Panc1 (cell line): ENCODE measurements around the gene TMTC1. TPM values are rescaled to one million over a fixed set of nuclear protein-coding genes. Genes with fewer than 3 reads are reported as not detected.

Source experiments
- ATAC-seq: fragments of 200-7000 bp; cut with Tn5 transposase; 2 replicates; pipeline ENCODE4 v1.9.1; 2020; ENCODE audit warnings: mild to moderate bottlenecking, moderate library complexity
- BruUV-seq: library from RNA; stranded (reverse); fragments of 400-500 nt; replicated peaks from 2 replicates; lab custom pipeline; 2021; lab: Mats Ljungman, UMichigan
- CTCF ChIA-PET: fragments of 300-600 bp; sonication (Branson Sonifier 250); formaldehyde crosslinking; loops from one replicate; lab custom pipeline; 2022; ENCODE audit warnings: antibody characterized with exemption; lab: Charles Lee
- POLR2A ChIA-PET: fragments of 300-600 bp; sonication (Branson Sonifier 250); formaldehyde crosslinking; loops from one replicate; lab custom pipeline; 2022; ENCODE audit warnings: antibody characterized with exemption; lab: Charles Lee
- DNase-seq: peaks from one replicate; pipeline ENCODE4 v3.0.0-alpha.2; 2010; ENCODE audit warnings: low read depth, low spot score
- H3K27ac ChIP-seq: 2 replicates; pipeline ENCODE4 v1.5.1; 2011; ENCODE audit warnings: mild to moderate bottlenecking, low read length, inconsistent platforms
- H3K27me3 ChIP-seq: fragments of 200-500 bp; sonication (Bioruptor generic); 2 replicates; pipeline ENCODE4 v1.6.0; 2014; ENCODE audit warnings: low read length, inconsistent platforms; ENCODE audit not compliant: control insufficient read depth, insufficient read depth
- H3K36me3 ChIP-seq: fragments of 200-500 bp; sonication (Bioruptor generic); 2 replicates; pipeline ENCODE4 v1.5.1; 2014; ENCODE audit warnings: inconsistent platforms, mild to moderate bottlenecking, low read length, moderate library complexity; ENCODE audit not compliant: control insufficient read depth, insufficient read depth
- H3K4me1 ChIP-seq: 2 replicates; pipeline ENCODE4 v1.5.1; 2011; ENCODE audit warnings: inconsistent platforms, mild to moderate bottlenecking, low read length, moderate library complexity; ENCODE audit not compliant: control insufficient read depth, insufficient read depth
- H3K4me3 ChIP-seq, 2 experiments: 2 replicates each; pipeline ENCODE4 v1.5.1; 2011 to 2012; ENCODE audit warnings: low read depth in 2 of 2, low read length in 2 of 2, mild to moderate bottlenecking in 2 of 2, inconsistent platforms in 1 of 2, moderate library complexity in 1 of 2
- H3K9me3 ChIP-seq: fragments of 200-500 bp; sonication (Bioruptor generic); 2 replicates; pipeline ENCODE4 v1.5.1; 2014; ENCODE audit warnings: low read depth, mild to moderate bottlenecking, inconsistent platforms, low read length, moderate library complexity; ENCODE audit not compliant: control insufficient read depth, insufficient read depth
- CTCF ChIP-seq: fragments of 450-650 bp; IDR thresholded peaks from 2 replicates; pipeline ENCODE4 v1.5.1; 2017; ENCODE audit warnings: mild to moderate bottlenecking
- POLR2AphosphoS5 ChIP-seq: IDR thresholded peaks from 2 replicates; pipeline ENCODE4 v1.6.1; 2012; ENCODE audit warnings: mild to moderate bottlenecking, low read depth, low read length, moderate library complexity
- REST ChIP-seq, 2 experiments: IDR thresholded peaks; 2 replicates each; pipeline ENCODE4 v1.6.1; 2011 to 2012; ENCODE audit warnings: low read depth in 2 of 2, control low read depth in 1 of 2, low read length in 1 of 2, mild to moderate bottlenecking in 1 of 2, moderate library complexity in 1 of 2; ENCODE audit not compliant: insufficient read depth in 1 of 2
- SIN3A ChIP-seq: IDR thresholded peaks from 2 replicates; pipeline ENCODE4 v1.6.1; 2012; ENCODE audit warnings: low read depth, mild to moderate bottlenecking, low read length, moderate library complexity, borderline replicate concordance; ENCODE audit not compliant: insufficient read depth
- TCF7L2 ChIP-seq: IDR thresholded peaks from 2 replicates; pipeline ENCODE4 v1.6.1; 2011; ENCODE audit warnings: mild to moderate bottlenecking, low read depth, low read length, inconsistent platforms
- in situ Hi-C: cut with HindIII; loops from 2 replicates; pipeline ENCODE4 v1.10.0; 2016; ENCODE audit warnings: low sequenced_read_pairs, low pct_unique_long_range_greater_than_20kb
- intact Hi-C: fragments of 100-400 bp; cut with micrococcal nuclease; formaldehyde crosslinking; loops from one replicate; pipeline ENCODE4 v1.10.0; 2022; ENCODE audit not compliant: unreplicated experiment
- total RNA-seq: library from RNA; stranded (reverse); gene quantifications from one replicate; pipeline ENCODE4 v1.2.1, GENCODE V29; 2021; ENCODE audit not compliant: unreplicated experiment

The TMTC1 gene
- total RNA-seq, 1 experiment from 2014 or later: 0.28 TPM

GRCh38 chr12:29614694-29615325 lies 168.9 kb downstream of the TMTC1 start:
- Histone ChIP-seq H3K4me1 (no peaks in the 10 kb centered on the region), H3K27me3 (no peaks in the 10 kb centered on the region), H3K9me3 (no peaks in the 10 kb centered on the region), H3K27ac (no peak overlapping the region), H3K36me3 (no peaks in the 10 kb centered on the region), H3K4me3 (no peak overlapping the region)
- DNase-seq (no peak), ATAC-seq (no peak)
- POLR2A ChIA-PET: no interaction called here
- CTCF ChIA-PET: no interaction called here
- in situ Hi-C loops: no loop called here
- no TSS peak for BruUV-seq
- intact Hi-C loops: no loop called here
- TF ChIP-seq REST (IDR thresholded peaks at IDR 0.05; ENCODE audit: insufficient read depth in 1 of 2, low read depth in 2 of 2, low read length in 1 of 2) (no peak), TCF7L2 (no peak), POLR2AphosphoS5 (no peak), CTCF (no peak), SIN3A (no peak)

- no peak overlapping the region for H3K27ac ChIP-seq
- intact Hi-C loops: no loop called here
- DNase-seq (no peak), ATAC-seq (no peak)
- CTCF ChIA-PET: interaction anchor here (0.6 kb wide), 1 partner anchor 15 kb away, joined by 5 read pairs; no protein-coding TSS in a partner anchor
- no peaks in the 10 kb centered on the region for H3K36me3 ChIP-seq
- H3K27me3 ChIP-seq: peaks cover 5% of the 10 kb centered on the region
- POLR2A ChIA-PET: no interaction called here
- in situ Hi-C loops: no loop called here
- H3K9me3 ChIP-seq: no peaks in the 10 kb centered on the region
- H3K4me1 ChIP-seq: no peaks in the 10 kb centered on the region
- no peak for TF ChIP-seq CTCF
- no peak for TF ChIP-seq TCF7L2
- no peak for TF ChIP-seq REST (IDR thresholded peaks at IDR 0.05; ENCODE audit: insufficient read depth in 1 of 2, low read depth in 2 of 2, low read length in 1 of 2)
- TF ChIP-seq POLR2AphosphoS5: no peak
- TF ChIP-seq SIN3A: no peak
- BruUV-seq: no TSS peak
- H3K4me3 ChIP-seq: no peak overlapping the region
Measured at GRCh38 chr12:29612912-29613311, 170.8 kb downstream of the TMTC1 start.
